K562 (cell line): ENCODE data around the gene HSPB2. TPM values are rescaled to one million over a fixed set of nuclear protein-coding genes. Genes with fewer than 3 reads are reported as not detected.
A peak's percentile ranks its signal among the peaks of the same experiment; 100 is the strongest.

Source experiments
- ARID1B ChIP-seq: fragments of 450-650 bp; IDR thresholded peaks from 2 replicates; pipeline ENCODE4 v1.6.1; 2016; ENCODE audit warnings: antibody characterized with exemption, mild to moderate bottlenecking, inconsistent platforms
- COPS2 ChIP-seq: fragments of 450-650 bp; conservative IDR thresholded peaks from 2 replicates; pipeline ENCODE4 v1.6.1; 2016; ENCODE audit warnings: mild to moderate bottlenecking, moderate library complexity
- ETV5 ChIP-seq: sonication (generic); formaldehyde crosslinking; IDR thresholded peaks from 2 replicates; pipeline ENCODE4 v1.4.0; 2020; ENCODE audit warnings: low read depth, mild to moderate bottlenecking, missing genetic modification reagents
- FOSL1 ChIP-seq: fragments of 200-800 bp; sonication (Bioruptor generic); conservative IDR thresholded peaks from 2 replicates; pipeline ENCODE4 v1.6.1; 2016; ENCODE audit warnings: missing genetic modification characterization, missing compliant biosample characterization
- HLTF ChIP-seq: fragments of 450-650 bp; IDR thresholded peaks from 2 replicates; pipeline ENCODE4 v1.6.1; 2016
- JUN ChIP-seq, 2 experiments: sonication (generic) in 1 of 2; formaldehyde crosslinking in 1 of 2; IDR thresholded peaks; 2 replicates each; pipeline versions ENCODE4 v1.6.1 to v1.8.0; 2012 to 2022; ENCODE audit warnings: borderline replicate concordance in 2 of 2, mild to moderate bottlenecking in 2 of 2, improper control_type of control experiment in 1 of 2, low read depth in 1 of 2, low read length in 1 of 2, missing genetic modification reagents in 1 of 2
- MYC ChIP-seq, 2 experiments: fragments of 250-450 bp in 1 of 2; sonication (Bioruptor Pico) in 1 of 2; IDR thresholded peaks; 2 replicates each; pipeline versions ENCODE4 v1.5.1 to v1.6.1; 2012 to 2021; ENCODE audit warnings: low read depth in 2 of 2, borderline replicate concordance in 1 of 2, improper control_type of control experiment in 1 of 2, low read length in 1 of 2, mild to moderate bottlenecking in 1 of 2, moderate library complexity in 1 of 2
- PRDM10 ChIP-seq: fragments of 450-650 bp; IDR thresholded peaks from 2 replicates; pipeline ENCODE4 v1.6.1; 2018; ENCODE audit not compliant: partially characterized antibody
- RBBP5 ChIP-seq: fragments of 200-600 bp; sonication (generic); IDR thresholded peaks from 2 replicates; pipeline ENCODE4 v1.6.1; 2012; ENCODE audit warnings: borderline replicate concordance, mild to moderate bottlenecking, low read length, control low read depth, inconsistent platforms; ENCODE audit not compliant: insufficient read depth, poor library complexity, severe bottlenecking
- SMC3 ChIP-seq: conservative IDR thresholded peaks from 2 replicates; pipeline ENCODE4 v1.6.1; 2011; ENCODE audit warnings: low read depth, low read length, improper control_type of control experiment; ENCODE audit not compliant: insufficient read depth
- SNIP1 ChIP-seq: fragments of 450-650 bp; IDR thresholded peaks from 2 replicates; pipeline ENCODE4 v1.7.1; 2017; ENCODE audit warnings: low read depth, mild to moderate bottlenecking
- SPI1 ChIP-seq: IDR thresholded peaks from 2 replicates; pipeline ENCODE4 v1.6.1; 2011; ENCODE audit warnings: low read depth, low read length, control low read depth, borderline replicate concordance
- TCF7 ChIP-seq: sonication (generic); IDR thresholded peaks from 2 replicates; pipeline ENCODE4 v1.6.1; 2016; ENCODE audit warnings: antibody characterized with exemption, borderline replicate concordance
- ZFP1 ChIP-seq: fragments of 450-650 bp; formaldehyde crosslinking; IDR thresholded peaks from 2 replicates; pipeline ENCODE4 v1.4.0; 2020; ENCODE audit warnings: mild to moderate bottlenecking, mixed read lengths
- polyA plus RNA-seq, 8 experiments: library from polyadenylated mRNA; depleted of rRNA in 4 of 8; stranded (reverse) in 5 of 8; unstranded in 3 of 8; fragments of >200 nt; fragmentation: Nextera tagmentation in 2 of 8; fragmentation: Illumina TruSeq in 1 of 8; extraction: Ambion mirVana in 2 of 8; extraction: Trizol in 1 of 8; gene quantifications; 2 replicates each; pipeline versions ENCODE4 v1.2.1 to v1.2.3, GENCODE V29; 2011 to 2014; ENCODE audit warnings: inconsistent platforms in 1 of 8, missing spikeins in 1 of 8
- total RNA-seq, 7 experiments: library from RNA; depleted of rRNA in 6 of 7; stranded (reverse); fragments of >200 nt in 6 of 7; fragmentation: Illumina TruSeq in 2 of 7; extraction: Trizol in 2 of 7; gene quantifications; 2 replicates each; pipeline versions ENCODE4 v1.2.1 to v1.2.3, GENCODE V29; 2011 to 2021; ENCODE audit warnings: low replicate concordance in 1 of 7
- TF ChIP-seq, protein P1 (sequence below), 2 experiments: fragments of 150-350 bp in 1 of 2; IDR thresholded peaks; 2 replicates each; pipeline ENCODE4 v1.6.1; 2012 to 2016; ENCODE audit warnings: low read depth in 2 of 2, low read length in 2 of 2, mild to moderate bottlenecking in 1 of 2, moderate library complexity in 1 of 2
- TF ChIP-seq, protein P2 (sequence below): sonication (generic); formaldehyde crosslinking; IDR thresholded peaks from 2 replicates; pipeline ENCODE4 v1.9.0; 2022; ENCODE audit warnings: mild to moderate bottlenecking, missing genetic modification reagents
- TF ChIP-seq, protein P3 (sequence below): fragments of 450-650 bp; IDR thresholded peaks from 2 replicates; pipeline ENCODE4 v1.6.1; 2016; ENCODE audit warnings: mild to moderate bottlenecking

The HSPB2 gene
- total and polyA plus RNA-seq, 9 of the 15 experiments (the other 6 are each of a cell fraction or from before 2014, with no cell fraction given) = 0.06 to 0.35 (median 0.11) TPM; not detected in 5

DNA sequence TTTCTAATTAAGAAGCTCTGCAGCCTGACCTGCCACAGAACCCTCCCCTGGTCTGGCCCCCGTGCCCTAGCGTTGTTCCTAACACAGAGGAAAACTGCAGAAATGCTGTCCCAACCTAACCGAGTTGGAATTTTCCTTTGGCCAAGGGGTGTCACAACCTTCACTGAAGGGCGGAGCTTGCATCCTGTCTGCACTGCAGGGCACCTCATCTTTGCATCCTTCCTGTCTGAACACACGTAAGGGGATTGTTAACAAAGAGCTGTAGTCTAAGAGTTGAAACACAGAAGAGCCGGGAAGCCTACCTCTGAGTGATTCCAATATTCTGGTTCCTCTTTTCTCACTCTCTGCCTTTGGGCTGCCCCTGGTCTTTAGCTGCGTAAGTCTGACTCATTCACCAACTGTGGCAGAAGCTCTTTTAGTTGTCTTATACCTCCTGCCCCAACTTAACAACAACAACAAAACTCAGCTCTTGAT lies 26.2 kb downstream of the HSPB2 start (continued):
- TF ChIP-seq, protein P1, sequence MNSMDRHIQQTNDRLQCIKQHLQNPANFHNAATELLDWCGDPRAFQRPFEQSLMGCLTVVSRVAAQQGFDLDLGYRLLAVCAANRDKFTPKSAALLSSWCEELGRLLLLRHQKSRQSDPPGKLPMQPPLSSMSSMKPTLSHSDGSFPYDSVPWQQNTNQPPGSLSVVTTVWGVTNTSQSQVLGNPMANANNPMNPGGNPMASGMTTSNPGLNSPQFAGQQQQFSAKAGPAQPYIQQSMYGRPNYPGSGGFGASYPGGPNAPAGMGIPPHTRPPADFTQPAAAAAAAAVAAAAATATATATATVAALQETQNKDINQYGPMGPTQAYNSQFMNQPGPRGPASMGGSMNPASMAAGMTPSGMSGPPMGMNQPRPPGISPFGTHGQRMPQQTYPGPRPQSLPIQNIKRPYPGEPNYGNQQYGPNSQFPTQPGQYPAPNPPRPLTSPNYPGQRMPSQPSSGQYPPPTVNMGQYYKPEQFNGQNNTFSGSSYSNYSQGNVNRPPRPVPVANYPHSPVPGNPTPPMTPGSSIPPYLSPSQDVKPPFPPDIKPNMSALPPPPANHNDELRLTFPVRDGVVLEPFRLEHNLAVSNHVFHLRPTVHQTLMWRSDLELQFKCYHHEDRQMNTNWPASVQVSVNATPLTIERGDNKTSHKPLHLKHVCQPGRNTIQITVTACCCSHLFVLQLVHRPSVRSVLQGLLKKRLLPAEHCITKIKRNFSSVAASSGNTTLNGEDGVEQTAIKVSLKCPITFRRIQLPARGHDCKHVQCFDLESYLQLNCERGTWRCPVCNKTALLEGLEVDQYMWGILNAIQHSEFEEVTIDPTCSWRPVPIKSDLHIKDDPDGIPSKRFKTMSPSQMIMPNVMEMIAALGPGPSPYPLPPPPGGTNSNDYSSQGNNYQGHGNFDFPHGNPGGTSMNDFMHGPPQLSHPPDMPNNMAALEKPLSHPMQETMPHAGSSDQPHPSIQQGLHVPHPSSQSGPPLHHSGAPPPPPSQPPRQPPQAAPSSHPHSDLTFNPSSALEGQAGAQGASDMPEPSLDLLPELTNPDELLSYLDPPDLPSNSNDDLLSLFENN (IDR thresholded peaks at IDR 0.05; ENCODE audit: low read depth in 2 of 2, low read length in 2 of 2) = no peak
- TF ChIP-seq ZFP1 (CRISPR knock-in tag) (no peak), MYC (IDR thresholded peaks at IDR 0.05; ENCODE audit: low read depth, low read length) (no peak), MYC (CRISPR knock-in tag; IDR thresholded peaks at IDR 0.05; ENCODE audit: borderline replicate concordance, low read depth) (no peak), JUN (IDR thresholded peaks at IDR 0.05; ENCODE audit: borderline replicate concordance, low read depth, low read length) (peak; percentile 60; the same call in 1 of the 2 replicates), JUN (CRISPR knock-in tag; IDR thresholded peaks at IDR 0.05; ENCODE audit: borderline replicate concordance) (no peak), ARID1B (peak; percentile 47; the same call in 1 of the 2 replicates), TCF7 (no peak), FOSL1 (peak; percentile 90), SPI1 (peak; percentile 84), SNIP1 (no peak), COPS2 (no peak), HLTF (no peak), PRDM10 (peak; percentile 32), SMC3 (no peak), RBBP5 (peak; percentile 36), ETV5 (CRISPR knock-in tag) (peak; percentile 39; the same call in 1 of the 2 replicates)
- TF ChIP-seq, protein P2, sequence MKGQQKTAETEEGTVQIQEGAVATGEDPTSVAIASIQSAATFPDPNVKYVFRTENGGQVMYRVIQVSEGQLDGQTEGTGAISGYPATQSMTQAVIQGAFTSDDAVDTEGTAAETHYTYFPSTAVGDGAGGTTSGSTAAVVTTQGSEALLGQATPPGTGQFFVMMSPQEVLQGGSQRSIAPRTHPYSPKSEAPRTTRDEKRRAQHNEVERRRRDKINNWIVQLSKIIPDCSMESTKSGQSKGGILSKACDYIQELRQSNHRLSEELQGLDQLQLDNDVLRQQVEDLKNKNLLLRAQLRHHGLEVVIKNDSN = no peak
- TF ChIP-seq, protein P3, sequence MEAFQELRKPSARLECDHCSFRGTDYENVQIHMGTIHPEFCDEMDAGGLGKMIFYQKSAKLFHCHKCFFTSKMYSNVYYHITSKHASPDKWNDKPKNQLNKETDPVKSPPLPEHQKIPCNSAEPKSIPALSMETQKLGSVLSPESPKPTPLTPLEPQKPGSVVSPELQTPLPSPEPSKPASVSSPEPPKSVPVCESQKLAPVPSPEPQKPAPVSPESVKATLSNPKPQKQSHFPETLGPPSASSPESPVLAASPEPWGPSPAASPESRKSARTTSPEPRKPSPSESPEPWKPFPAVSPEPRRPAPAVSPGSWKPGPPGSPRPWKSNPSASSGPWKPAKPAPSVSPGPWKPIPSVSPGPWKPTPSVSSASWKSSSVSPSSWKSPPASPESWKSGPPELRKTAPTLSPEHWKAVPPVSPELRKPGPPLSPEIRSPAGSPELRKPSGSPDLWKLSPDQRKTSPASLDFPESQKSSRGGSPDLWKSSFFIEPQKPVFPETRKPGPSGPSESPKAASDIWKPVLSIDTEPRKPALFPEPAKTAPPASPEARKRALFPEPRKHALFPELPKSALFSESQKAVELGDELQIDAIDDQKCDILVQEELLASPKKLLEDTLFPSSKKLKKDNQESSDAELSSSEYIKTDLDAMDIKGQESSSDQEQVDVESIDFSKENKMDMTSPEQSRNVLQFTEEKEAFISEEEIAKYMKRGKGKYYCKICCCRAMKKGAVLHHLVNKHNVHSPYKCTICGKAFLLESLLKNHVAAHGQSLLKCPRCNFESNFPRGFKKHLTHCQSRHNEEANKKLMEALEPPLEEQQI = no peak
